Measurements from ENCODE around the gene SLC6A18. TPM values are rescaled to one million over a fixed set of nuclear protein-coding genes. Genes with fewer than 3 reads are reported as not detected.

SLC6A18 gene
- total and polyA plus RNA-seq, 9 of the 15 experiments (the other 6 are each of a cell fraction or from before 2014, with no cell fraction given) = not detected

DNA sequence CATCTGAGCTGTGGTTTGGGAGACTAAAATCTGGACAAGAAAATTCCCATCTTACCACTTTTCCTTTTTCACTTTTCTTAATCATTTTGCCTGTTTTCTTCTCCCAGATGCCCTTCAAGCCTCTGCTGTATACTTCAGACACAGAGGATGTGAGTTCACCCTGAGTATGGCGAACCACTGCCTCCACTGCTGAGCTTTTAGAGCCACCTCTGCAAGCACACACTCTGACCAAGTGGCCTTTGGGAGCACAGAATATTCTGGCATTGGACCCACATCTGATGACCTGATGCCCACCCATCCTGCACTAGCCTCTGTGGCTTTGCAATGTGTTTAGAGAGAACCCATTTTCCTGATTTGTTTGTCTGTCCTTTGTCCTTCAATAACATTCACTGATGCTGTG is 37.2 kb downstream of the SLC6A18 start:
- H3K27me3 ChIP-seq (ENCODE audit: control insufficient read depth in 2 of 2, insufficient read depth in 2 of 2, low read length in 2 of 2) = peaks cover 7 to 41% of the 10 kb centered on the region in 2 experiments; a peak in 4 of 5 replicates
- FAIRE-seq (no peak), DNase-seq (ENCODE audit: extremely low read depth in 1 of 4, low spot score in 3 of 4) (no peak), ATAC-seq (no peak)
- WGBS (ENCODE audit: insufficient coverage, low coverage, missing lambda C conversion rate) = 6% methylated on average over 1 of the region's 1 CpG
- H3K9ac ChIP-seq (ENCODE audit: insufficient read depth in 1 of 2, low read depth in 2 of 2, low read length in 2 of 2) = no peak overlapping the region
- no peak overlapping the region for H3K4me3 ChIP-seq
- intact Hi-C loops (cut with micrococcal nuclease) = no loop called here
- no peak overlapping the region for H3K4me2 ChIP-seq (ENCODE audit: insufficient read depth, low read length)
- no TSS peak for BruUV-seq (replicated peaks)
- ChIA-PET POLR2A (no interaction called here), CTCF (ENCODE audit: low intra/inter-chr PET ratio) (no interaction called here)
- H4K20me1 ChIP-seq (replicated peaks; ENCODE audit: control insufficient read depth, insufficient read depth, low read length) = peaks cover 9% of the 10 kb centered on the region; the same call in 1 of the 2 replicates
- no peaks in the 10 kb centered on the region for H3K9me3 ChIP-seq (replicated peaks; ENCODE audit: control insufficient read depth, insufficient read depth, low read depth, low read length)
- TF ChIP-seq ZNF316 (IDR thresholded peaks at IDR 0.05) (no peak), ZC3H8 (IDR thresholded peaks at IDR 0.05) (no peak), EZH2 (IDR thresholded peaks at IDR 0.05; ENCODE audit: borderline replicate concordance, low read depth, low read length) (no peak)
- H3K79me2 ChIP-seq (ENCODE audit: control insufficient read depth, insufficient read depth, low read length) = no peaks in the 10 kb centered on the region
- H3K36me3 ChIP-seq (ENCODE audit: control insufficient read depth, insufficient read depth, low read length) = no peaks in the 10 kb centered on the region
- H3K4me1 ChIP-seq (replicated peaks in 1 of 2; ENCODE audit: control insufficient read depth in 2 of 2, insufficient read depth in 2 of 2, low read length in 2 of 2) = peaks cover 0 to 3% of the 10 kb centered on the region in 2 experiments; a peak in 1 of 5 replicates
- no peak overlapping the region for H3K27ac ChIP-seq (ENCODE audit: extremely low read depth, low read depth, low read length)
- H3K9me1 ChIP-seq (ENCODE audit: control insufficient read depth, insufficient read depth, low read length) = no peaks in the 10 kb centered on the region
- in situ Hi-C loops (cut with MboI) = no loop called here
- H2AFZ ChIP-seq (ENCODE audit: low read depth, low read length) = no peak overlapping the region

DNA sequence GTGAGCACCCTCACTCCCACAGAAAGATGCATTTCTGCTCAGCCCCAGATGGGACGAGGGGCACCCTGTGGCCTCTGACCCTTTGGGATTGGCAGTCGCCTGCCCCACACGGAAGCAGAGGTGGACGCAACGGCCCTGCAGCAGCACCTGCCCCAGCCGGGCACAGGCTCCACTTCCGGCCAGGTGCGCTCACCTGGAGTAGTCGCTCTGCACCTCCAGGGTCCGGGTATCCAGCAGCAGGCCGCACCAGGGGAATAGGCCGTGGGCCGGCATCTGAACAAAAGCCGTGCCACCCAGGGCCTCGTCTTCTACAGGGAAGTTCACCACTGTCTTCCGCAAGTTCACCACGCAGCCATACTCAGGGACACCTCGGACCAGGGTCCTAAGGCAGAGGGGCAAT is 39.0 kb downstream of the SLC6A18 start:
- BruUV-seq (replicated peaks) = no TSS peak
- CTCF ChIA-PET (ENCODE audit: low intra/inter-chr PET ratio) = no interaction called here
- TF ChIP-seq, protein P1, sequence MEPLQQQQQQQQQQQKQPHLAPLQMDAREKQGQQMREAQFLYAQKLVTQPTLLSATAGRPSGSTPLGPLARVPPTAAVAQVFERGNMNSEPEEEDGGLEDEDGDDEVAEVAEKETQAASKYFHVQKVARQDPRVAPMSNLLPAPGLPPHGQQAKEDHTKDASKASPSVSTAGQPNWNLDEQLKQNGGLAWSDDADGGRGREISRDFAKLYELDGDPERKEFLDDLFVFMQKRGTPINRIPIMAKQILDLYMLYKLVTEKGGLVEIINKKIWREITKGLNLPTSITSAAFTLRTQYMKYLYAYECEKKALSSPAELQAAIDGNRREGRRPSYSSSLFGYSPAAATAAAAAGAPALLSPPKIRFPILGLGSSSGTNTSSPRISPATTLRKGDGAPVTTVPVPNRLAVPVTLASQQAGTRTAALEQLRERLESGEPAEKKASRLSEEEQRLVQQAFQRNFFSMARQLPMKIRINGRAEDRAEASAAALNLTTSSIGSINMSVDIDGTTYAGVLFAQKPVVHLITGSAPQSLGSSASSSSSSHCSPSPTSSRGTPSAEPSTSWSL (CRISPR knock-in tag; IDR thresholded peaks at IDR 0.05; ENCODE audit: borderline replicate concordance) = no peak
- TF ChIP-seq, protein P2, sequence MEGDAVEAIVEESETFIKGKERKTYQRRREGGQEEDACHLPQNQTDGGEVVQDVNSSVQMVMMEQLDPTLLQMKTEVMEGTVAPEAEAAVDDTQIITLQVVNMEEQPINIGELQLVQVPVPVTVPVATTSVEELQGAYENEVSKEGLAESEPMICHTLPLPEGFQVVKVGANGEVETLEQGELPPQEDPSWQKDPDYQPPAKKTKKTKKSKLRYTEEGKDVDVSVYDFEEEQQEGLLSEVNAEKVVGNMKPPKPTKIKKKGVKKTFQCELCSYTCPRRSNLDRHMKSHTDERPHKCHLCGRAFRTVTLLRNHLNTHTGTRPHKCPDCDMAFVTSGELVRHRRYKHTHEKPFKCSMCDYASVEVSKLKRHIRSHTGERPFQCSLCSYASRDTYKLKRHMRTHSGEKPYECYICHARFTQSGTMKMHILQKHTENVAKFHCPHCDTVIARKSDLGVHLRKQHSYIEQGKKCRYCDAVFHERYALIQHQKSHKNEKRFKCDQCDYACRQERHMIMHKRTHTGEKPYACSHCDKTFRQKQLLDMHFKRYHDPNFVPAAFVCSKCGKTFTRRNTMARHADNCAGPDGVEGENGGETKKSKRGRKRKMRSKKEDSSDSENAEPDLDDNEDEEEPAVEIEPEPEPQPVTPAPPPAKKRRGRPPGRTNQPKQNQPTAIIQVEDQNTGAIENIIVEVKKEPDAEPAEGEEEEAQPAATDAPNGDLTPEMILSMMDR (IDR thresholded peaks at IDR 0.05 in 2 of 3, conservative IDR thresholded peaks at IDR 0.05 in 1 of 3; ENCODE audit: insufficient read depth in 2 of 3, low read depth in 1 of 3, low read length in 3 of 3) = no peak
- TF ChIP-seq TAL1 (IDR thresholded peaks at IDR 0.05) = no peak
- TF ChIP-seq FOXK2 (conservative IDR thresholded peaks at IDR 0.05 in 1 of 2, IDR thresholded peaks at IDR 0.05 in 1 of 2; ENCODE audit: low read depth in 2 of 2) = no peak
- TF ChIP-seq KLF6 (CRISPR knock-in tag; IDR thresholded peaks at IDR 0.05; ENCODE audit: borderline replicate concordance) = no peak
- TF ChIP-seq, protein P3, sequence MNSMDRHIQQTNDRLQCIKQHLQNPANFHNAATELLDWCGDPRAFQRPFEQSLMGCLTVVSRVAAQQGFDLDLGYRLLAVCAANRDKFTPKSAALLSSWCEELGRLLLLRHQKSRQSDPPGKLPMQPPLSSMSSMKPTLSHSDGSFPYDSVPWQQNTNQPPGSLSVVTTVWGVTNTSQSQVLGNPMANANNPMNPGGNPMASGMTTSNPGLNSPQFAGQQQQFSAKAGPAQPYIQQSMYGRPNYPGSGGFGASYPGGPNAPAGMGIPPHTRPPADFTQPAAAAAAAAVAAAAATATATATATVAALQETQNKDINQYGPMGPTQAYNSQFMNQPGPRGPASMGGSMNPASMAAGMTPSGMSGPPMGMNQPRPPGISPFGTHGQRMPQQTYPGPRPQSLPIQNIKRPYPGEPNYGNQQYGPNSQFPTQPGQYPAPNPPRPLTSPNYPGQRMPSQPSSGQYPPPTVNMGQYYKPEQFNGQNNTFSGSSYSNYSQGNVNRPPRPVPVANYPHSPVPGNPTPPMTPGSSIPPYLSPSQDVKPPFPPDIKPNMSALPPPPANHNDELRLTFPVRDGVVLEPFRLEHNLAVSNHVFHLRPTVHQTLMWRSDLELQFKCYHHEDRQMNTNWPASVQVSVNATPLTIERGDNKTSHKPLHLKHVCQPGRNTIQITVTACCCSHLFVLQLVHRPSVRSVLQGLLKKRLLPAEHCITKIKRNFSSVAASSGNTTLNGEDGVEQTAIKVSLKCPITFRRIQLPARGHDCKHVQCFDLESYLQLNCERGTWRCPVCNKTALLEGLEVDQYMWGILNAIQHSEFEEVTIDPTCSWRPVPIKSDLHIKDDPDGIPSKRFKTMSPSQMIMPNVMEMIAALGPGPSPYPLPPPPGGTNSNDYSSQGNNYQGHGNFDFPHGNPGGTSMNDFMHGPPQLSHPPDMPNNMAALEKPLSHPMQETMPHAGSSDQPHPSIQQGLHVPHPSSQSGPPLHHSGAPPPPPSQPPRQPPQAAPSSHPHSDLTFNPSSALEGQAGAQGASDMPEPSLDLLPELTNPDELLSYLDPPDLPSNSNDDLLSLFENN (IDR thresholded peaks at IDR 0.05; ENCODE audit: low read depth in 2 of 2, low read length in 2 of 2) = no peak

More for the DNA sequence above, 39.0 kb downstream of the SLC6A18 start:
- peaks cover 11 to 54% of the 10 kb centered on the region in 2 experiments; a peak in 4 of 5 replicates for H3K27me3 ChIP-seq (ENCODE audit: control insufficient read depth in 2 of 2, insufficient read depth in 2 of 2, low read length in 2 of 2)
- 26% methylated on average over 16 of the region's 18 CpGs for WGBS (ENCODE audit: insufficient coverage, low coverage, missing lambda C conversion rate)
- no peaks in the 10 kb centered on the region for H3K9me3 ChIP-seq (replicated peaks; ENCODE audit: control insufficient read depth, insufficient read depth, low read depth, low read length)
- no peaks in the 10 kb centered on the region for H3K9me1 ChIP-seq (ENCODE audit: control insufficient read depth, insufficient read depth, low read length)
- H3K9ac ChIP-seq (ENCODE audit: insufficient read depth in 1 of 2, low read depth in 2 of 2, low read length in 2 of 2) = no peak overlapping the region
- FAIRE-seq = no peak
- no peak overlapping the region for H3K4me2 ChIP-seq (ENCODE audit: insufficient read depth, low read length)
- peaks cover 0 to 3% of the 10 kb centered on the region in 2 experiments; a peak in 1 of 5 replicates for H3K4me1 ChIP-seq (replicated peaks in 1 of 2; ENCODE audit: control insufficient read depth in 2 of 2, insufficient read depth in 2 of 2, low read length in 2 of 2)
- in situ Hi-C loops (cut with MboI) = no loop called here
- H3K27ac ChIP-seq (ENCODE audit: extremely low read depth, low read depth, low read length) = no peak overlapping the region
- POLR2A ChIA-PET = no interaction called here
- DNase-seq (ENCODE audit: extremely low read depth in 1 of 4, low spot score in 3 of 4) = no peak
- H3K79me2 ChIP-seq (ENCODE audit: control insufficient read depth, insufficient read depth, low read length) = no peaks in the 10 kb centered on the region
- no peaks in the 10 kb centered on the region for H3K36me3 ChIP-seq (ENCODE audit: control insufficient read depth, insufficient read depth, low read length)
- ATAC-seq = no peak
- intact Hi-C loops (cut with micrococcal nuclease) = no loop called here
- peaks cover 8% of the 10 kb centered on the region; the same call in 1 of the 2 replicates for H4K20me1 ChIP-seq (replicated peaks; ENCODE audit: control insufficient read depth, insufficient read depth, low read length)
- H2AFZ ChIP-seq (ENCODE audit: low read depth, low read length) = no peak overlapping the region
- no peak overlapping the region for H3K4me3 ChIP-seq

Data from K562 (cell line).